Thyroid gland (tissue), 4 donors: ENCODE results near the gene SLC38A4.

ENCODE experiments used
- POLR2A ChIP-seq, 2 donors: fragments of 450-650 bp; IDR thresholded peaks; one replicate each; pipeline ENCODE4 v1.6.1; 2017; ENCODE audit warnings: antibody characterized with exemption in 2 of 2, mild to moderate bottlenecking in 2 of 2, moderate library complexity in 1 of 2
- TF ChIP-seq, protein P1 (sequence below), 6 experiments: fragments of 200-600 bp in 3 of 6; fragments of 450-650 bp in 3 of 6; sonication (generic) in 3 of 6; IDR thresholded peaks; one replicate each; pipeline ENCODE4 v1.5.1; 2016 to 2019; ENCODE audit warnings: antibody characterized with exemption in 6 of 6, mild to moderate bottlenecking in 2 of 6, inconsistent platforms in 1 of 6, moderate library complexity in 1 of 6

DNA sequence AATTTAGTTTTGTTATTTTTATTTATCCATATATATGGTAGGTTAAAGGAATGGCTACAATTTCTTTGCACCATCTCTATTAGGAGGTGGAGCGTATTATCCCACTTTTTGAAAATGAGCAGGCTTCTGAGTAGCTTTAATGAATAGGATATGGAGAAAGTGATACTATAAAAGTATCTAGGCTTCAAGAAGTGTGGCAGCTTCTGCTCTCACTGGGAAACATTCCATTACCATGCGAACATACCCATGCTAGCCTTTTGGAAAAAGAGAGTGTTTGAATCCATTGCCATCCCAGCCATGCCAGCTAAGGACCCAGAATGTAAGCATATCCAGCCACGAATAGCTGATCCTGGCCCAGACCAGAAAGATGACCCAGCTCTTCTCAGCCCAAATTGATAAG is 107.3 kb downstream of the SLC38A4 start:
- TF ChIP-seq, protein P1, sequence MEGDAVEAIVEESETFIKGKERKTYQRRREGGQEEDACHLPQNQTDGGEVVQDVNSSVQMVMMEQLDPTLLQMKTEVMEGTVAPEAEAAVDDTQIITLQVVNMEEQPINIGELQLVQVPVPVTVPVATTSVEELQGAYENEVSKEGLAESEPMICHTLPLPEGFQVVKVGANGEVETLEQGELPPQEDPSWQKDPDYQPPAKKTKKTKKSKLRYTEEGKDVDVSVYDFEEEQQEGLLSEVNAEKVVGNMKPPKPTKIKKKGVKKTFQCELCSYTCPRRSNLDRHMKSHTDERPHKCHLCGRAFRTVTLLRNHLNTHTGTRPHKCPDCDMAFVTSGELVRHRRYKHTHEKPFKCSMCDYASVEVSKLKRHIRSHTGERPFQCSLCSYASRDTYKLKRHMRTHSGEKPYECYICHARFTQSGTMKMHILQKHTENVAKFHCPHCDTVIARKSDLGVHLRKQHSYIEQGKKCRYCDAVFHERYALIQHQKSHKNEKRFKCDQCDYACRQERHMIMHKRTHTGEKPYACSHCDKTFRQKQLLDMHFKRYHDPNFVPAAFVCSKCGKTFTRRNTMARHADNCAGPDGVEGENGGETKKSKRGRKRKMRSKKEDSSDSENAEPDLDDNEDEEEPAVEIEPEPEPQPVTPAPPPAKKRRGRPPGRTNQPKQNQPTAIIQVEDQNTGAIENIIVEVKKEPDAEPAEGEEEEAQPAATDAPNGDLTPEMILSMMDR (IDR thresholded peaks at IDR 0.05) = no peak
- TF ChIP-seq POLR2A (IDR thresholded peaks at IDR 0.05) = no peak
